NT2/D1 (cell line): Measurements from ENCODE around the gene PHETA2.

Source experiments
- DNase-seq: peaks from one replicate; pipeline ENCODE4 v3.0.0-alpha.2; 2011; ENCODE audit warnings: low read depth, low spot score
- H3K27me3 ChIP-seq: 2 replicates; pipeline ENCODE4 v1.6.0; 2011; ENCODE audit warnings: mild to moderate bottlenecking; ENCODE audit not compliant: insufficient read length, insufficient read depth
- H3K36me3 ChIP-seq: 2 replicates; pipeline ENCODE4 v1.6.1; 2011; ENCODE audit warnings: mild to moderate bottlenecking, low read length, mixed read lengths; ENCODE audit not compliant: insufficient read depth, insufficient read length
- H3K4me1 ChIP-seq: 2 replicates; pipeline ENCODE4 v1.5.1; 2011; ENCODE audit not compliant: insufficient read depth, insufficient read length
- H3K4me3 ChIP-seq: 2 replicates; pipeline ENCODE4 v1.5.1; 2011; ENCODE audit warnings: low read depth; ENCODE audit not compliant: insufficient read length
- H3K9ac ChIP-seq: 2 replicates; pipeline ENCODE4 v1.6.0; 2011; ENCODE audit warnings: low read depth; ENCODE audit not compliant: insufficient read length
- H3K9me3 ChIP-seq: 2 replicates; pipeline ENCODE4 v1.5.1; 2011; ENCODE audit warnings: mild to moderate bottlenecking, low read length; ENCODE audit not compliant: insufficient read depth
- SUZ12 ChIP-seq: IDR thresholded peaks from 2 replicates; pipeline ENCODE4 v1.6.1; 2011; ENCODE audit not compliant: insufficient read length, insufficient read depth; ENCODE audit errors: extremely low read depth
- YY1 ChIP-seq: IDR thresholded peaks from 2 replicates; pipeline ENCODE4 v1.6.1; 2011; ENCODE audit not compliant: insufficient read length, insufficient read depth
- ZNF274 ChIP-seq: IDR thresholded peaks from 2 replicates; pipeline ENCODE4 v1.6.1; 2011; ENCODE audit warnings: mild to moderate bottlenecking, low read depth, low read length

PHETA2 gene

GRCh38 chr22:42065438-42066125 lies 8.5 kb upstream of the PHETA2 start:
- no peak for TF ChIP-seq YY1
- no peaks in the 10 kb centered on the region for H3K9me3 ChIP-seq
- H3K9ac ChIP-seq: peak overlapping the region; percentile 61
- H3K4me3 ChIP-seq: no peak overlapping the region
- no peaks in the 10 kb centered on the region for H3K27me3 ChIP-seq
- peaks cover 14% of the 10 kb centered on the region for H3K4me1 ChIP-seq
- DNase-seq: peak; percentile 78
- H3K36me3 ChIP-seq: peaks cover 41% of the 10 kb centered on the region

GRCh38 chr22:42066126-42066761 lies 7.8 kb upstream of the PHETA2 start:
- H3K36me3 ChIP-seq: peaks cover 35% of the 10 kb centered on the region
- no peak overlapping the region for H3K9ac ChIP-seq
- H3K27me3 ChIP-seq: no peaks in the 10 kb centered on the region
- no peak for TF ChIP-seq YY1
- no peak for TF ChIP-seq ZNF274
- TF ChIP-seq SUZ12: no peak
- H3K4me3 ChIP-seq: no peak overlapping the region
- peaks cover 15% of the 10 kb centered on the region for H3K4me1 ChIP-seq
- H3K9me3 ChIP-seq: no peaks in the 10 kb centered on the region
- no peak for DNase-seq

- Histone ChIP-seq H3K9ac (no peak overlapping the region), H3K4me1 (peaks cover 15% of the 10 kb centered on the region), H3K9me3 (no peaks in the 10 kb centered on the region), H3K27me3 (no peaks in the 10 kb centered on the region), H3K36me3 (peaks cover 31% of the 10 kb centered on the region), H3K4me3 (no peak overlapping the region)
- TF ChIP-seq YY1: no peak
- TF ChIP-seq ZNF274: no peak
- TF ChIP-seq SUZ12: no peak
- DNase-seq: no peak
Observed at GRCh38 chr22:42066937-42067336, 7.1 kb upstream of the PHETA2 start.

DNA sequence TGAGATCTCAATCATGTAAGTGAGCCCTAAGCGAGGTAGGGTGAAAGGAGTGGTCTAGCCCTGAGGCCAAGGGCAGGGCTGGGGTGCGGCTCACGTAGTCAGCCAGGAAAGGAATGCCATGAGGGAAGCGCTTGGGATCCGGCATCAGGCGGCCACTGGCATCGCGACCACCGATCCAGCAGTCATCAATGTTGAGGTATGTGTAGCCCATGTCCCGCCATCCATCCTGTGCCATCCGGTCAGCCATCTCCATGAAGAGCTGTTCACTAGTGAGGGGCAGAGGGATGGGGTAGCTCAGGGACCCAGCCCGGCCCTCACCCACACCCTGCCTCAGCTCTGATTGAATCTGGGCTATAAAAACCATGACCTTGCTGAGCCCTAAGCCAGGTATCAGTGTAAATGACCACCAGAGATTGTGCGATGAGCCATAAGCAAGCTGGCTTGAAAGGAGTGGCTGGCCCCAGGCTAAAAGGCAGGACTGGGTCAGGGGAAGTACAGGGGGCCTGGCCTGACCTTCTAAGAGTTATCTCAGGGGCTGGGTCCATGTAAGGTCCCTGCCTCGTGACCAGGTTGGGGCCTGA lies 6.3 kb upstream of the PHETA2 start:
- H3K9ac ChIP-seq: no peak overlapping the region
- peaks cover 31% of the 10 kb centered on the region for H3K36me3 ChIP-seq
- H3K4me1 ChIP-seq: peaks cover 15% of the 10 kb centered on the region
- TF ChIP-seq SUZ12 (no peak), ZNF274 (no peak), YY1 (no peak)
- H3K27me3 ChIP-seq: no peaks in the 10 kb centered on the region
- no peak for DNase-seq
- H3K4me3 ChIP-seq: no peak overlapping the region
- H3K9me3 ChIP-seq: no peaks in the 10 kb centered on the region

DNA sequence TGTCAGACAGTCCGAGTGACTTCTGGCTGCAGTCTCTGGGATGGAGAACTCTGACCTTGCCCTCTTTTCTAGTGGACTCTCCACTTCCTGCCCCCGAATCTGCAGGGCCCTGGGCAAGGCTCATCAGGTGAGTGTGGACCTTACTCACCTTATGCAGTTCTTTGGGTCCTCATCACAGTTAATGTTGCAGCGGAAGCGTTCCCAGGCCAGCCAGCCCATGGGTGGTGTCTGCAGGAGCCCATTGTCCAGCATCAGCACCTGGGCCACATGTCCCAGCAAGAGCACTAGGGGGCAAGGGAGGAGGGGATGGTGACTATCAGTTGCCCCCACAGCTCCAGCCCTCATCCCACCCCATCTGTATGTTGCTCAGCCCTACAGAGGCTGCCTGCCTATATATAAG lies 5.8 kb upstream of the PHETA2 start:
- Histone ChIP-seq H3K36me3 (peaks cover 31% of the 10 kb centered on the region), H3K9ac (no peak overlapping the region), H3K9me3 (no peaks in the 10 kb centered on the region), H3K4me3 (no peak overlapping the region), H3K4me1 (peaks cover 15% of the 10 kb centered on the region), H3K27me3 (peaks cover under 1% of the 10 kb centered on the region)
- DNase-seq: no peak
- TF ChIP-seq ZNF274 (no peak), YY1 (no peak)

DNA sequence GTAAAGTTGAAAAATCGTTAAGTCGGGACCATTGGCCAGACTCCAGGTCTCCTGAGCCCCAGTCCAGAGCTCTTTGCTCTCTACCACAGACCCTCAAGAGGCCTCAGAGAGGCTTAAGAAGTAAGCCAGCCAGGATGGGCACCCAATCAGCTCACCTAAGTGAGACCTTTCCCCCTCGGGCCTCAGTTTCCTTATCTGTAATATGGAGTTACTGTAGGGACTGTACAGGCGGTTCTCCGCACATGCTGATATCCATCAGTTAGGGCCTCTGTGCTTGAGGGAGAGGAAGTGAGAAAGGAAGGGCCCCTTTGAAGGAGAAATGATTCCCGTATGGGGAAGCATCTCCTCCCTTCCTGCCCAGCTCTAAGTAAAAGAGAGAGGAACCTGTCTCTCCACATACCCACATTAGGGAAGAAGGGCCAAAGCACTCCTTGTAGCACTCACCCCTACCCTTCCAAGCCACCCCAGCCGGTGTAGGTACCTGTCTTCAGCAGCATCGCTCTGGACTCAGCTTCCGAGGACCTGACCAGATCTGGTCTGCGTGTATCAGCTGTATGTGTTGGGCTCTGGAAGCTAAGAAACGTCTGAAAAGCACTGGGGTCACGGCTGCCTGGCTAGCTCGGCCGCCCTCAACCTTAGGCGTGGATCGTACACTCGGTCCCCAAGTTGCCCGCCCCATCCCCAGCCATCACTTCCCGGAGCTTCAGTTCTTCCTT lies 4.1 kb upstream of the PHETA2 start:
- Histone ChIP-seq H3K9me3 (0 out of 2 replicates have a peak, but pooled peaks cover 2% of the 10 kb centered on the region), H3K36me3 (peaks cover 31% of the 10 kb centered on the region), H3K4me1 (peaks cover 14% of the 10 kb centered on the region), H3K4me3 (peak overlapping the region; percentile 58), H3K9ac (peak overlapping the region; percentile 77), H3K27me3 (peaks cover 4% of the 10 kb centered on the region)
- DNase-seq: no peak
- TF ChIP-seq ZNF274 (no peak), YY1 (no peak), SUZ12 (no peak)
